Measurements from ENCODE around the gene TICAM2. TPM values are rescaled to one million over a fixed set of nuclear protein-coding genes. Genes with fewer than 3 reads are reported as not detected.

Gene TICAM2
- total and polyA plus RNA-seq, 9 of the 15 experiments (the other 6 are each of a cell fraction or from before 2014, with no cell fraction given) = 0.15 to 1.8 (median 0.98) TPM

- TF ChIP-seq CHD7 (IDR thresholded peaks at IDR 0.05; ENCODE audit: low read depth, low read length) (no peak), MEF2D (tag; conservative IDR thresholded peaks at IDR 0.05; ENCODE audit: low read depth) (no peak), U2AF1 (optimal IDR thresholded peaks at IDR 0.05; ENCODE audit: low read depth, low read length) (peak; percentile 33), E2F6 (IDR thresholded peaks at IDR 0.05; ENCODE audit: borderline replicate concordance in 1 of 2, extremely low read depth in 1 of 2, insufficient read depth in 1 of 2, insufficient read length in 1 of 2, low read depth in 1 of 2, low read length in 1 of 2, poor library complexity in 1 of 2, severe bottlenecking in 1 of 2) (peak in 1 of 2 experiments; percentile 34), SUPT5H (IDR thresholded peaks at IDR 0.05) (peak; percentile 42; the same call in 1 of the 2 replicates), VEZF1 (CRISPR knock-in tag; IDR thresholded peaks at IDR 0.05) (peak; percentile 78), GABPB2 (CRISPR knock-in tag; conservative IDR thresholded peaks at IDR 0.05) (no peak), HDAC2 (IDR thresholded peaks at IDR 0.05) (no peak), MAX (CRISPR knock-in tag; IDR thresholded peaks at IDR 0.05) (peak; percentile 46; the same call in 1 of the 2 replicates), GTF2E2 (tag; IDR thresholded peaks at IDR 0.05) (0 out of 2 replicates have a peak, but pooled peaks have one; percentile 29), GATAD2B (IDR thresholded peaks at IDR 0.05; ENCODE audit: borderline replicate concordance) (peak; percentile 20; the same call in 1 of the 2 replicates), NR3C1 (CRISPR knock-in tag; IDR thresholded peaks at IDR 0.05) (0 out of 2 replicates have a peak, but pooled peaks have one; percentile 34)
Observed at GRCh38 chr5:115601701-115602590, at the start of gene TICAM2 (continued).
